Endothelial cell of umbilical vein (primary cell): Measurements from ENCODE around the gene GRK5. TPM values are rescaled to one million over a fixed set of nuclear protein-coding genes. Genes with fewer than 3 reads are reported as not detected.
A peak's percentile ranks its signal among the peaks of the same experiment; 100 is the strongest.

Experiments
- BruUV-seq: library from RNA; stranded (reverse); fragments of 400-500 nt; replicated peaks from 2 replicates; lab custom pipeline; 2021; lab: Mats Ljungman, UMichigan
- CTCF ChIA-PET: fragments of 300-600, 350-600 bp; sonication (Branson Sonifier 250); formaldehyde crosslinking; loops from one replicate; lab custom pipeline; 2021; ENCODE audit warnings: antibody characterized with exemption, inconsistent platforms; lab: Charles Lee
- POLR2A ChIA-PET: fragments of 300-600, 350-600 bp; sonication (Branson Sonifier 250); formaldehyde crosslinking; loops from one replicate; lab custom pipeline; 2021; ENCODE audit warnings: antibody characterized with exemption, inconsistent platforms; lab: Charles Lee
- DNase-seq: peaks from one replicate; pipeline ENCODE4 v3.0.0-alpha.2; 2011; ENCODE audit warnings: low read depth, low spot score
- FAIRE-seq: peaks from 2 replicates; lab custom pipeline; 2011; peaks lifted over from hg19 to GRCh38; lab: Jason Lieb, UNC
- H2AFZ ChIP-seq: 2 replicates; pipeline ENCODE4 v1.6.0; 2012; ENCODE audit warnings: low read depth, low read length, control low read depth, inconsistent platforms
- H3K27ac ChIP-seq: 2 replicates; pipeline ENCODE4 v1.5.1; 2011; ENCODE audit warnings: low read depth, mild to moderate bottlenecking, control low read depth, low read length, moderate library complexity; ENCODE audit not compliant: insufficient read depth
- H3K27me3 ChIP-seq, 2 experiments: 2 replicates each; pipeline versions ENCODE4 v1.6.0 to v1.6.1; 2011; ENCODE audit warnings: low read length in 2 of 2, mixed read lengths in 1 of 2; ENCODE audit not compliant: control insufficient read depth in 2 of 2, insufficient read depth in 2 of 2
- H3K36me3 ChIP-seq, 2 experiments: 2 replicates in 1 of 2; 3 replicates in 1 of 2; pipeline ENCODE4 v1.5.1; 2011; ENCODE audit warnings: low read length in 2 of 2, mild to moderate bottlenecking in 1 of 2, moderate library complexity in 1 of 2; ENCODE audit not compliant: control insufficient read depth in 2 of 2, insufficient read depth in 2 of 2; ENCODE audit errors: extremely low read depth in 1 of 2
- H3K4me1 ChIP-seq: 3 replicates; pipeline ENCODE4 v1.5.1; 2011; ENCODE audit warnings: mild to moderate bottlenecking, low read length; ENCODE audit not compliant: control insufficient read depth, insufficient read depth; ENCODE audit errors: extremely low read depth
- H3K4me2 ChIP-seq: 2 replicates; pipeline ENCODE4 v1.6.1; 2011; ENCODE audit warnings: low read length, control low read depth, mixed read lengths; ENCODE audit not compliant: insufficient read depth
- H3K4me3 ChIP-seq, 3 experiments: fragments of 200-600 bp in 1 of 3; sonication (generic), shearing (Covaris generic) in 1 of 3; replicated peaks in 1 of 3; 2 replicates each; pipeline ENCODE4 v1.5.1; 2011 to 2016; ENCODE audit warnings: control low read depth in 3 of 3, low read length in 3 of 3, mild to moderate bottlenecking in 2 of 3, inconsistent platforms in 1 of 3, low read depth in 1 of 3, moderate library complexity in 1 of 3; ENCODE audit not compliant: insufficient read depth in 1 of 3
- H3K79me2 ChIP-seq: 2 replicates; pipeline ENCODE4 v1.6.0; 2012; ENCODE audit warnings: low read length, inconsistent platforms; ENCODE audit not compliant: control insufficient read depth, insufficient read depth
- H3K9ac ChIP-seq: replicated peaks from 2 replicates; pipeline ENCODE3; 2011; ENCODE audit warnings: low read length, control low read depth; ENCODE audit not compliant: insufficient read depth; ENCODE audit errors: extremely low read depth
- H3K9me1 ChIP-seq: replicated peaks from 3 replicates; pipeline ENCODE4 v1.6.0; 2011; ENCODE audit warnings: mild to moderate bottlenecking, low read length; ENCODE audit not compliant: control insufficient read depth, insufficient read depth; ENCODE audit errors: extremely low read depth
- H3K9me3 ChIP-seq: replicated peaks from 2 replicates; pipeline ENCODE4 v1.5.1; 2012; ENCODE audit warnings: low read length, inconsistent platforms; ENCODE audit not compliant: control insufficient read depth, insufficient read depth
- H4K20me1 ChIP-seq: replicated peaks from 2 replicates; pipeline ENCODE3; 2011; ENCODE audit warnings: mild to moderate bottlenecking, low read length; ENCODE audit not compliant: control insufficient read depth, insufficient read depth; ENCODE audit errors: extremely low read depth
- CTCF ChIP-seq, 2 donors: IDR thresholded peaks; 1 replicate in 1 of 2; 2 replicates in 1 of 2; pipeline ENCODE4 v1.5.1; 2011; ENCODE audit warnings: low read length in 2 of 2, mild to moderate bottlenecking in 2 of 2, moderate library complexity in 2 of 2, control low read depth in 1 of 2, inconsistent platforms in 1 of 2, low read depth in 1 of 2; ENCODE audit not compliant: insufficient read depth in 1 of 2; ENCODE audit errors: extremely low read depth in 1 of 2
- EZH2 ChIP-seq: IDR thresholded peaks from 2 replicates; pipeline ENCODE4 v1.6.1; 2012; ENCODE audit warnings: borderline replicate concordance, low read depth, mild to moderate bottlenecking, moderate library complexity, low read length, inconsistent platforms; ENCODE audit not compliant: severe bottlenecking
- FOS ChIP-seq: IDR thresholded peaks from 2 replicates; pipeline ENCODE4 v1.6.1; 2011; ENCODE audit warnings: mild to moderate bottlenecking, low read length, moderate library complexity, borderline replicate concordance; ENCODE audit not compliant: insufficient read depth
- GATA2 ChIP-seq: IDR thresholded peaks from 2 replicates; pipeline ENCODE4 v1.7.0; 2011; ENCODE audit warnings: low read depth, mild to moderate bottlenecking, moderate library complexity, mixed read lengths, low read length; ENCODE audit not compliant: insufficient read length, insufficient read depth
- JUN ChIP-seq: IDR thresholded peaks from 2 replicates; pipeline ENCODE4 v1.6.1; 2011; ENCODE audit warnings: borderline replicate concordance, low read depth; ENCODE audit not compliant: insufficient read length, insufficient read depth
- MAX ChIP-seq: IDR thresholded peaks from 2 replicates; pipeline ENCODE4 v1.6.1; 2011; ENCODE audit not compliant: insufficient read depth, insufficient read length
- MYC ChIP-seq: IDR thresholded peaks from one replicate; pipeline ENCODE4 v1.6.1; 2011; ENCODE audit warnings: mild to moderate bottlenecking, low read depth, low read length
- POLR2A ChIP-seq: IDR thresholded peaks from 2 replicates; pipeline ENCODE4 v1.6.1; 2012; ENCODE audit warnings: low read depth, mild to moderate bottlenecking, control low read depth, low read length
- POLR2AphosphoS5 ChIP-seq: IDR thresholded peaks from 2 replicates; pipeline ENCODE4 v1.6.1; 2012; ENCODE audit warnings: low read depth, mild to moderate bottlenecking, control low read depth, low read length, moderate library complexity; ENCODE audit not compliant: insufficient read depth
- dilution Hi-C: fragments of 300-500 bp; cut with MboI; formaldehyde crosslinking; loops from one replicate; pipeline ENCODE4 v1.15.0; 2019; ENCODE audit warnings: low sequenced_read_pairs; ENCODE audit not compliant: extremely low pct_ligation_motif_present
- intact Hi-C: fragments of 100-400 bp; cut with micrococcal nuclease; formaldehyde crosslinking; loops from one replicate; pipeline ENCODE4 v1.10.0; 2022
- polyA plus RNA-seq, 4 experiments: library from polyadenylated mRNA; depleted of rRNA in 3 of 4; stranded (reverse) in 3 of 4; unstranded in 1 of 4; fragments of >200 nt; gene quantifications; 2 replicates each; pipeline versions ENCODE4 v1.2.1 to v1.2.3, GENCODE V29; 2011 to 2012; ENCODE audit warnings: missing spikeins in 1 of 4
- total RNA-seq: library from RNA; stranded (reverse); gene quantifications from 2 replicates; pipeline ENCODE4 v1.2.3, GENCODE V29; 2021

The GRK5 gene
- total and polyA plus RNA-seq, 2 donors (not counting 3 experiments of a cell fraction or from before 2014, with no cell fraction given) = 13.1 to 29.5 TPM

- Histone ChIP-seq H3K4me2 (peak overlapping the region; percentile 54), H3K27me3 (no peaks in the 10 kb centered on the region), H4K20me1 (no peaks in the 10 kb centered on the region), H3K9me1 (no peaks in the 10 kb centered on the region), H3K4me3 (peak overlapping the region in 1 of 3 experiments; percentile 4), H3K4me1 (peaks cover 61% of the 10 kb centered on the region), H3K9ac (peak overlapping the region; percentile 77), H3K79me2 (peaks cover 3% of the 10 kb centered on the region), H2AFZ (peak overlapping the region; percentile 29), H3K27ac (peak overlapping the region; percentile 94), H3K9me3 (no peaks in the 10 kb centered on the region), H3K36me3 (no peaks in the 10 kb centered on the region)
- ChIA-PET POLR2A (interaction anchor here (1.7 kb wide), 1 partner anchor 20 kb away, joined by 6 read pairs; no protein-coding TSS in a partner anchor), CTCF (interaction anchor here (0.6 to 2.6 kb wide), 16 partner anchors 8 to 238 kb away, joined by 3 to 24 read pairs (median 4); partner anchors contain the start of gene GRK5)
- TF ChIP-seq FOS = peak; percentile 40
- TF ChIP-seq EZH2 = no peak
- no peak for TF ChIP-seq POLR2A
- no peak for TF ChIP-seq MYC
- TF ChIP-seq POLR2AphosphoS5 = peak; percentile 18
- TF ChIP-seq JUN = no peak
- no peak for TF ChIP-seq MAX
- no peak for TF ChIP-seq GATA2
- TF ChIP-seq CTCF (IDR thresholded peaks at IDR 0.05; ENCODE audit: extremely low read depth in 1 of 2, insufficient read depth in 1 of 2, low read depth in 1 of 2, low read length in 2 of 2) = no peak
- no TSS peak for BruUV-seq
- peak; percentile 86 for FAIRE-seq
- intact Hi-C loops (loop anchor here (1.0 to 5.0 kb wide), 3 partner anchors 20 to 161 kb away; no protein-coding TSS in a partner anchor), dilution Hi-C loops (no loop called here)
- peak; percentile 79 for DNase-seq
These were observed 43.9 kb downstream of the GRK5 start for GRCh38 chr10:119251315-119251708.
